GM10248 (cell line): Measurements from ENCODE around the gene SAP25.

Source experiments
- CTCF ChIA-PET: fragments of 300-600 bp; sonication (Branson Sonifier 250); formaldehyde crosslinking; extraction: SDS; loops from one replicate; lab custom pipeline; 2021; ENCODE audit warnings: antibody characterized with exemption; lab: Yijun Ruan, JAX
- POLR2A ChIA-PET: fragments of 350-650 bp; sonication (Branson Sonifier 250); formaldehyde crosslinking; extraction: SDS; loops from one replicate; lab custom pipeline; 2020; ENCODE audit warnings: antibody characterized with exemption; lab: Yijun Ruan, JAX
- DNase-seq: peaks from one replicate; pipeline ENCODE4 v3.0.0; 2012; ENCODE audit errors: extremely low spot score
- CTCF ChIP-seq: IDR thresholded peaks from 2 replicates; pipeline ENCODE4 v1.5.1; 2012; ENCODE audit warnings: mild to moderate bottlenecking, low read depth; ENCODE audit errors: extremely low read depth, missing control alignments, control extremely low read depth

SAP25 gene

GRCh38 chr7:100546926-100547800 is 26.5 kb downstream of the SAP25 start:
- no peak for TF ChIP-seq CTCF
- CTCF ChIA-PET, result interaction anchor here (1.1 to 16.2 kb wide), 8 partner anchors 8 to 414 kb away, joined by 3 to 288 read pairs (median 5); partner anchors contain the start of gene AGFG2
- no peak for DNase-seq
- POLR2A ChIA-PET, result no interaction called here

- ChIA-PET CTCF (interaction anchor here (1.0 to 16.2 kb wide), 8 partner anchors 9 to 413 kb away, joined by 3 to 288 read pairs (median 4); partner anchors contain the start of gene POP7), POLR2A (interaction anchor here (1.1 kb wide), 1 partner anchor 9 kb away, joined by 6 read pairs; no protein-coding TSS in a partner anchor)
- no peak for TF ChIP-seq CTCF
- DNase-seq, result peak; percentile 57
Observed at GRCh38 chr7:100546129-100546925, 27.4 kb downstream of the SAP25 start.

- no peak for TF ChIP-seq CTCF
- DNase-seq, result peak; percentile 61
- CTCF ChIA-PET, result interaction anchor here (0.6 to 16.2 kb wide), 8 partner anchors 10 to 160 kb away, joined by 3 to 288 read pairs (median 3); partner anchors contain the start of genes FBXO24 and POP7
- POLR2A ChIA-PET, result interaction anchor here (1.0 to 1.1 kb wide), 2 partner anchors 9 to 66 kb away, joined by 3 to 6 read pairs; partner anchors contain the start of gene TSC22D4
Observed at GRCh38 chr7:100545360-100546128, 28.2 kb downstream of the SAP25 start.

GRCh38 chr7:100544967-100545359 is 28.7 kb downstream of the SAP25 start:
- ChIA-PET POLR2A (interaction anchor here (1.0 to 1.1 kb wide), 2 partner anchors 10 to 66 kb away, joined by 3 to 6 read pairs; partner anchors contain the start of gene TSC22D4), CTCF (interaction anchor here (0.6 to 16.2 kb wide), 9 partner anchors 11 to 161 kb away, joined by 3 to 288 read pairs (median 3); partner anchors contain the start of genes FBXO24 and POP7)
- no peak for DNase-seq
- no peak for TF ChIP-seq CTCF

- ChIA-PET POLR2A (interaction anchor here (0.6 kb wide), 1 partner anchor 302 kb away, joined by 3 read pairs; no protein-coding TSS in a partner anchor), CTCF (interaction anchor here (0.9 to 16.2 kb wide), 7 partner anchors 11 to 75 kb away, joined by 3 to 288 read pairs (median 3); no protein-coding TSS in a partner anchor)
- DNase-seq, result no peak
- TF ChIP-seq CTCF, result no peak
Observed at GRCh38 chr7:100544386-100544785, 29.3 kb downstream of the SAP25 start.
